ENCODE data around the gene SNTB2.

The SNTB2 gene

GRCh38 chr16:69323415-69323814 is 136.5 kb downstream of the SNTB2 start:
- H3K36me3 ChIP-seq, result peaks cover 71 to 93% (median 92%) of the 10 kb centered on the region in 3 donors
- H3K4me3 ChIP-seq, result no peak overlapping the region
- no peak overlapping the region for H3K27ac ChIP-seq
- no peaks in the 10 kb centered on the region for H3K9me3 ChIP-seq
- DNase-seq, result no peak
- TF ChIP-seq CTCF (IDR thresholded peaks at IDR 0.05), result no peak
- intact Hi-C loops (cut with DNase I; ENCODE audit: low total_unique reads), result no loop called here
- no peaks in the 10 kb centered on the region for H3K27me3 ChIP-seq
- peaks cover 0 to 20% (median 9%) of the 10 kb centered on the region in 4 donors for H3K4me1 ChIP-seq

GRCh38 chr16:69324013-69324531 is 137.1 kb downstream of the SNTB2 start:
- peak in 1 of 2 donors; percentile 79 for DNase-seq
- H3K27ac ChIP-seq, result no peak overlapping the region
- peaks cover 64 to 89% (median 86%) of the 10 kb centered on the region in 3 donors for H3K36me3 ChIP-seq
- H3K27me3 ChIP-seq, result no peaks in the 10 kb centered on the region
- H3K4me1 ChIP-seq, result peaks cover 0 to 27% (median 14%) of the 10 kb centered on the region in 4 donors
- no peaks in the 10 kb centered on the region for H3K9me3 ChIP-seq
- no peak overlapping the region for H3K4me3 ChIP-seq
- intact Hi-C loops (cut with DNase I; ENCODE audit: low total_unique reads), result no loop called here
- no peak for TF ChIP-seq CTCF (IDR thresholded peaks at IDR 0.05)

GRCh38 chr16:69324585-69325253 is 137.8 kb downstream of the SNTB2 start:
- intact Hi-C loops (cut with DNase I; ENCODE audit: low total_unique reads), result no loop called here
- H3K9me3 ChIP-seq, result no peaks in the 10 kb centered on the region
- H3K27ac ChIP-seq, result no peak overlapping the region
- peaks cover 58 to 82% (median 79%) of the 10 kb centered on the region in 3 donors for H3K36me3 ChIP-seq
- H3K4me1 ChIP-seq, result peaks cover 0 to 33% (median 21%) of the 10 kb centered on the region in 4 donors
- H3K27me3 ChIP-seq, result no peaks in the 10 kb centered on the region
- DNase-seq, result no peak
- no peak overlapping the region for H3K4me3 ChIP-seq
- no peak for TF ChIP-seq CTCF (IDR thresholded peaks at IDR 0.05)

GRCh38 chr16:69325784-69326171 is 138.8 kb downstream of the SNTB2 start:
- Histone ChIP-seq H3K4me3 (no peak overlapping the region), H3K27ac (no peak overlapping the region), H3K36me3 (peaks cover 47 to 72% (median 69%) of the 10 kb centered on the region in 3 donors), H3K9me3 (no peaks in the 10 kb centered on the region), H3K27me3 (no peaks in the 10 kb centered on the region), H3K4me1 (peaks cover 0 to 38% (median 22%) of the 10 kb centered on the region in 4 donors)
- intact Hi-C loops (cut with DNase I; ENCODE audit: low total_unique reads), result no loop called here
- TF ChIP-seq CTCF (IDR thresholded peaks at IDR 0.05), result no peak
- no peak for DNase-seq

GRCh38 chr16:69326172-69326873 is 139.4 kb downstream of the SNTB2 start:
- no peak for DNase-seq

More at GRCh38 chr16:69326172-69326873, 139.4 kb downstream of the SNTB2 start:
- Histone ChIP-seq H3K9me3 (no peaks in the 10 kb centered on the region), H3K4me3 (no peak overlapping the region), H3K27me3 (no peaks in the 10 kb centered on the region), H3K36me3 (peaks cover 42 to 66% (median 63%) of the 10 kb centered on the region in 3 donors), H3K27ac (no peak overlapping the region), H3K4me1 (peaks cover 0 to 42% (median 24%) of the 10 kb centered on the region in 4 donors)
- no peak for TF ChIP-seq CTCF (IDR thresholded peaks at IDR 0.05)
- intact Hi-C loops (cut with DNase I; ENCODE audit: low total_unique reads), result no loop called here

All from tibial artery (tissue), 4 donors.